Endothelial cell of umbilical vein (primary cell): Measurements from ENCODE around the gene CDIPT. TPM values are rescaled to one million over a fixed set of nuclear protein-coding genes. Genes with fewer than 3 reads are reported as not detected.
"Not testable (repeated sequence)": the region's sequence is repeated elsewhere in the genome, so short reads cannot be mapped to it uniquely, and the experiment has no call there.

Experiments used
- BruUV-seq: library from RNA; stranded (reverse); fragments of 400-500 nt; replicated peaks from 2 replicates; lab custom pipeline; 2021; lab: Mats Ljungman, UMichigan
- CTCF ChIA-PET: fragments of 300-600, 350-600 bp; sonication (Branson Sonifier 250); formaldehyde crosslinking; loops from one replicate; lab custom pipeline; 2021; ENCODE audit warnings: antibody characterized with exemption, inconsistent platforms; lab: Charles Lee
- POLR2A ChIA-PET: fragments of 300-600, 350-600 bp; sonication (Branson Sonifier 250); formaldehyde crosslinking; loops from one replicate; lab custom pipeline; 2021; ENCODE audit warnings: antibody characterized with exemption, inconsistent platforms; lab: Charles Lee
- DNase-seq: peaks from one replicate; pipeline ENCODE4 v3.0.0-alpha.2; 2011; ENCODE audit warnings: low read depth, low spot score
- FAIRE-seq: peaks from 2 replicates; lab custom pipeline; 2011; peaks lifted over from hg19 to GRCh38; lab: Jason Lieb, UNC
- H2AFZ ChIP-seq: 2 replicates; pipeline ENCODE4 v1.6.0; 2012; ENCODE audit warnings: low read depth, low read length, control low read depth, inconsistent platforms
- H3K27ac ChIP-seq: 2 replicates; pipeline ENCODE4 v1.5.1; 2011; ENCODE audit warnings: low read depth, mild to moderate bottlenecking, control low read depth, low read length, moderate library complexity; ENCODE audit not compliant: insufficient read depth
- H3K27me3 ChIP-seq, 2 experiments: 2 replicates each; pipeline versions ENCODE4 v1.6.0 to v1.6.1; 2011; ENCODE audit warnings: low read length in 2 of 2, mixed read lengths in 1 of 2; ENCODE audit not compliant: control insufficient read depth in 2 of 2, insufficient read depth in 2 of 2
- H3K36me3 ChIP-seq, 2 experiments: 2 replicates in 1 of 2; 3 replicates in 1 of 2; pipeline ENCODE4 v1.5.1; 2011; ENCODE audit warnings: low read length in 2 of 2, mild to moderate bottlenecking in 1 of 2, moderate library complexity in 1 of 2; ENCODE audit not compliant: control insufficient read depth in 2 of 2, insufficient read depth in 2 of 2; ENCODE audit errors: extremely low read depth in 1 of 2
- H3K4me1 ChIP-seq: 3 replicates; pipeline ENCODE4 v1.5.1; 2011; ENCODE audit warnings: mild to moderate bottlenecking, low read length; ENCODE audit not compliant: control insufficient read depth, insufficient read depth; ENCODE audit errors: extremely low read depth
- H3K4me2 ChIP-seq: 2 replicates; pipeline ENCODE4 v1.6.1; 2011; ENCODE audit warnings: low read length, control low read depth, mixed read lengths; ENCODE audit not compliant: insufficient read depth
- H3K4me3 ChIP-seq, 3 experiments: fragments of 200-600 bp in 1 of 3; sonication (generic), shearing (Covaris generic) in 1 of 3; replicated peaks in 1 of 3; 2 replicates each; pipeline ENCODE4 v1.5.1; 2011 to 2016; ENCODE audit warnings: control low read depth in 3 of 3, low read length in 3 of 3, mild to moderate bottlenecking in 2 of 3, inconsistent platforms in 1 of 3, low read depth in 1 of 3, moderate library complexity in 1 of 3; ENCODE audit not compliant: insufficient read depth in 1 of 3
- H3K79me2 ChIP-seq: 2 replicates; pipeline ENCODE4 v1.6.0; 2012; ENCODE audit warnings: low read length, inconsistent platforms; ENCODE audit not compliant: control insufficient read depth, insufficient read depth
- H3K9ac ChIP-seq: replicated peaks from 2 replicates; pipeline ENCODE3; 2011; ENCODE audit warnings: low read length, control low read depth; ENCODE audit not compliant: insufficient read depth; ENCODE audit errors: extremely low read depth
- H3K9me1 ChIP-seq: replicated peaks from 3 replicates; pipeline ENCODE4 v1.6.0; 2011; ENCODE audit warnings: mild to moderate bottlenecking, low read length; ENCODE audit not compliant: control insufficient read depth, insufficient read depth; ENCODE audit errors: extremely low read depth
- H3K9me3 ChIP-seq: replicated peaks from 2 replicates; pipeline ENCODE4 v1.5.1; 2012; ENCODE audit warnings: low read length, inconsistent platforms; ENCODE audit not compliant: control insufficient read depth, insufficient read depth
- H4K20me1 ChIP-seq: replicated peaks from 2 replicates; pipeline ENCODE3; 2011; ENCODE audit warnings: mild to moderate bottlenecking, low read length; ENCODE audit not compliant: control insufficient read depth, insufficient read depth; ENCODE audit errors: extremely low read depth
- EZH2 ChIP-seq: IDR thresholded peaks from 2 replicates; pipeline ENCODE4 v1.6.1; 2012; ENCODE audit warnings: borderline replicate concordance, low read depth, mild to moderate bottlenecking, moderate library complexity, low read length, inconsistent platforms; ENCODE audit not compliant: severe bottlenecking
- FOS ChIP-seq: IDR thresholded peaks from 2 replicates; pipeline ENCODE4 v1.6.1; 2011; ENCODE audit warnings: mild to moderate bottlenecking, low read length, moderate library complexity, borderline replicate concordance; ENCODE audit not compliant: insufficient read depth
- GATA2 ChIP-seq: IDR thresholded peaks from 2 replicates; pipeline ENCODE4 v1.7.0; 2011; ENCODE audit warnings: low read depth, mild to moderate bottlenecking, moderate library complexity, mixed read lengths, low read length; ENCODE audit not compliant: insufficient read length, insufficient read depth
- JUN ChIP-seq: IDR thresholded peaks from 2 replicates; pipeline ENCODE4 v1.6.1; 2011; ENCODE audit warnings: borderline replicate concordance, low read depth; ENCODE audit not compliant: insufficient read length, insufficient read depth
- MYC ChIP-seq: IDR thresholded peaks from one replicate; pipeline ENCODE4 v1.6.1; 2011; ENCODE audit warnings: mild to moderate bottlenecking, low read depth, low read length
- POLR2A ChIP-seq: IDR thresholded peaks from 2 replicates; pipeline ENCODE4 v1.6.1; 2012; ENCODE audit warnings: low read depth, mild to moderate bottlenecking, control low read depth, low read length
- POLR2AphosphoS5 ChIP-seq: IDR thresholded peaks from 2 replicates; pipeline ENCODE4 v1.6.1; 2012; ENCODE audit warnings: low read depth, mild to moderate bottlenecking, control low read depth, low read length, moderate library complexity; ENCODE audit not compliant: insufficient read depth
- dilution Hi-C: fragments of 300-500 bp; cut with MboI; formaldehyde crosslinking; loops from one replicate; pipeline ENCODE4 v1.15.0; 2019; ENCODE audit warnings: low sequenced_read_pairs; ENCODE audit not compliant: extremely low pct_ligation_motif_present
- intact Hi-C: fragments of 100-400 bp; cut with micrococcal nuclease; formaldehyde crosslinking; loops from one replicate; pipeline ENCODE4 v1.10.0; 2022
- polyA plus RNA-seq, 4 experiments: library from polyadenylated mRNA; depleted of rRNA in 3 of 4; stranded (reverse) in 3 of 4; unstranded in 1 of 4; fragments of >200 nt; gene quantifications; 2 replicates each; pipeline versions ENCODE4 v1.2.1 to v1.2.3, GENCODE V29; 2011 to 2012; ENCODE audit warnings: missing spikeins in 1 of 4
- total RNA-seq: library from RNA; stranded (reverse); gene quantifications from 2 replicates; pipeline ENCODE4 v1.2.3, GENCODE V29; 2021
- TF ChIP-seq, protein P1 (sequence below), 2 donors: IDR thresholded peaks; 1 replicate in 1 of 2; 2 replicates in 1 of 2; pipeline ENCODE4 v1.5.1; 2011; ENCODE audit warnings: low read length in 2 of 2, mild to moderate bottlenecking in 2 of 2, moderate library complexity in 2 of 2, control low read depth in 1 of 2, inconsistent platforms in 1 of 2, low read depth in 1 of 2; ENCODE audit not compliant: insufficient read depth in 1 of 2; ENCODE audit errors: extremely low read depth in 1 of 2
- TF ChIP-seq, protein P2 (sequence below): IDR thresholded peaks from 2 replicates; pipeline ENCODE4 v1.6.1; 2011; ENCODE audit not compliant: insufficient read depth, insufficient read length

CDIPT gene
- total and polyA plus RNA-seq, 2 donors (not counting 3 experiments of a cell fraction or from before 2014, with no cell fraction given): 68.7 to 161 TPM

DNA sequence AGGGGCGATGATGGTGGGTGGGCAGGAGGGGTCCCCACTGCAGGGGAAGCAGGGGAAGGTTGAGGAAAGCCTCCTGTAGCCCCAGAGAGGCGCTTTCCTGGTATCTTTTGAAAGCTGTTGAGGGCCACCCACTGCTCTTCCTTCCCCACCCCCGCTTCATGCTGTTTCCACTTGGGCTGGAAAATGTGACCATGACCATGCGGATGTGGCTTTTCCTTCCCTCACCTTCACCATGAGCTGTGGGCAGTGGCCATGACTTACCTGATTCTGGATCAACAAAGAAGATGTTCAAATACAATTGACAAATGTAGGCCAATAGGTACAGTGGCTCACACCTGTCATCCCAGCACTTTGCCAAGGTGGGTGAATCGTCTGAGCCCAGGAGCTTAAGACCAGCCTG, 28.9 kb downstream of the CDIPT start:
- ChIA-PET POLR2A (no interaction called here), CTCF (interaction anchor here (0.6 to 1.9 kb wide), 3 partner anchors 9 to 33 kb away, joined by 3 to 8 read pairs (median 4); no protein-coding TSS in a partner anchor)
- no peak overlapping the region for H3K9ac ChIP-seq
- BruUV-seq: no TSS peak
- intact Hi-C loops (no loop called here), dilution Hi-C loops (no loop called here)
- H3K4me1 ChIP-seq: no peaks in the 10 kb centered on the region
- H3K9me3 ChIP-seq: no peaks in the 10 kb centered on the region
- H3K9me1 ChIP-seq: no peaks in the 10 kb centered on the region
- TF ChIP-seq, protein P1, sequence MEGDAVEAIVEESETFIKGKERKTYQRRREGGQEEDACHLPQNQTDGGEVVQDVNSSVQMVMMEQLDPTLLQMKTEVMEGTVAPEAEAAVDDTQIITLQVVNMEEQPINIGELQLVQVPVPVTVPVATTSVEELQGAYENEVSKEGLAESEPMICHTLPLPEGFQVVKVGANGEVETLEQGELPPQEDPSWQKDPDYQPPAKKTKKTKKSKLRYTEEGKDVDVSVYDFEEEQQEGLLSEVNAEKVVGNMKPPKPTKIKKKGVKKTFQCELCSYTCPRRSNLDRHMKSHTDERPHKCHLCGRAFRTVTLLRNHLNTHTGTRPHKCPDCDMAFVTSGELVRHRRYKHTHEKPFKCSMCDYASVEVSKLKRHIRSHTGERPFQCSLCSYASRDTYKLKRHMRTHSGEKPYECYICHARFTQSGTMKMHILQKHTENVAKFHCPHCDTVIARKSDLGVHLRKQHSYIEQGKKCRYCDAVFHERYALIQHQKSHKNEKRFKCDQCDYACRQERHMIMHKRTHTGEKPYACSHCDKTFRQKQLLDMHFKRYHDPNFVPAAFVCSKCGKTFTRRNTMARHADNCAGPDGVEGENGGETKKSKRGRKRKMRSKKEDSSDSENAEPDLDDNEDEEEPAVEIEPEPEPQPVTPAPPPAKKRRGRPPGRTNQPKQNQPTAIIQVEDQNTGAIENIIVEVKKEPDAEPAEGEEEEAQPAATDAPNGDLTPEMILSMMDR (IDR thresholded peaks at IDR 0.05; ENCODE audit: extremely low read depth in 1 of 2, insufficient read depth in 1 of 2, low read depth in 1 of 2, low read length in 2 of 2): no peak
- TF ChIP-seq MYC (no peak), FOS (no peak), GATA2 (no peak), POLR2AphosphoS5 (no peak), JUN (no peak), POLR2A (no peak), EZH2 (no peak)
- TF ChIP-seq, protein P2, sequence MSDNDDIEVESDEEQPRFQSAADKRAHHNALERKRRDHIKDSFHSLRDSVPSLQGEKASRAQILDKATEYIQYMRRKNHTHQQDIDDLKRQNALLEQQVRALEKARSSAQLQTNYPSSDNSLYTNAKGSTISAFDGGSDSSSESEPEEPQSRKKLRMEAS: no peak
- H3K79me2 ChIP-seq: no peaks in the 10 kb centered on the region
- peaks cover 0 to 22% of the 10 kb centered on the region in 2 experiments for H3K36me3 ChIP-seq
- no peaks in the 10 kb centered on the region for H3K27me3 ChIP-seq
- FAIRE-seq (no peak), DNase-seq (no peak)
- H3K4me3 ChIP-seq: no peak overlapping the region
- H3K27ac ChIP-seq: no peak overlapping the region
- H4K20me1 ChIP-seq: no peaks in the 10 kb centered on the region
- H3K4me2 ChIP-seq: no peak overlapping the region
- no peak overlapping the region for H2AFZ ChIP-seq

DNA sequence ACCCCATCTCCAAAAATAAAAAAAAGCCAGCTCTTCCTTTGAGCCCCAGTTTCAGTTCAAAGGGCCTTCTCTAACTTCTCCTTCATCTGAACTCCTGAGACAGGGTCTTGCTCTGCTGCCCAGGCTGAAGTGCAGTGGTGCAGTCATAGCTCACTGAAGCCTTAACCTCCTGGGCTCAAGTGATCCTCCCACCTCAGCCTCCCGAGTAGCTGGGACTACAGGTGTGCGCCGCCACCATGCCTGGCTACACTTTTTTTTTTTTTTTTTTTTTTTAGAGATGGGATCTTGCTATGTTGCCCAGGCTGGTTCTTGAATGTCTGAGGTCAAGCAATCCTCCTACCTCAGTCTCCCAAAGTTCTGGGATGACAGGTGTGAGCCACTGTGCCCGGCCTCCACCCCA, 29.8 kb downstream of the CDIPT start:
- BruUV-seq, H3K9me3 ChIP-seq, H3K79me2 ChIP-seq, FAIRE-seq, dilution Hi-C loops, H3K27me3 ChIP-seq, H3K9me1 ChIP-seq, H3K4me1 ChIP-seq, POLR2A ChIA-PET, H3K4me2 ChIP-seq, H3K9ac ChIP-seq, H3K27ac ChIP-seq, intact Hi-C loops, H3K4me3 ChIP-seq, H2AFZ ChIP-seq, H4K20me1 ChIP-seq, DNase-seq: not testable (repeated sequence)
- CTCF ChIA-PET: interaction anchor here (0.9 to 1.7 kb wide), 3 partner anchors 15 to 161 kb away, joined by 4 to 11 read pairs (median 6); no protein-coding TSS in a partner anchor
- peaks cover 0 to 22% of the 10 kb centered on the region in 2 experiments for H3K36me3 ChIP-seq
